Keratinocyte (primary cell): Measurements from ENCODE around the gene SPIRE1.

Experiments
- CTCF ChIP-seq, 3 experiments: IDR thresholded peaks in 1 of 3; conservative IDR thresholded peaks in 1 of 3; optimal IDR thresholded peaks in 1 of 3; 2 replicates in 2 of 3; 3 replicates in 1 of 3; pipeline versions ENCODE3 to v1.5.1; 2011; ENCODE audit warnings: low read length in 3 of 3, mild to moderate bottlenecking in 3 of 3, moderate library complexity in 2 of 3, control low read depth in 1 of 3, inconsistent platforms in 1 of 3; ENCODE audit not compliant: insufficient read depth in 2 of 3; ENCODE audit errors: extremely low read depth in 1 of 3
- EZH2 ChIP-seq: IDR thresholded peaks from one replicate; pipeline ENCODE4 v1.6.1; 2012; ENCODE audit warnings: inconsistent platforms, mild to moderate bottlenecking, low read length, moderate library complexity

GRCh38 chr18:12615748-12616147, 42.2 kb downstream of the SPIRE1 start:
- TF ChIP-seq CTCF (optimal IDR thresholded peaks at IDR 0.05 in 1 of 3, IDR thresholded peaks at IDR 0.05 in 1 of 3, conservative IDR thresholded peaks at IDR 0.05 in 1 of 3; ENCODE audit: extremely low read depth in 1 of 3, insufficient read depth in 2 of 3, low read length in 3 of 3), result no peak
- no peak for TF ChIP-seq EZH2
